HepG2 (cell line): ENCODE data around the gene JDP2. TPM values are rescaled to one million over a fixed set of nuclear protein-coding genes. Genes with fewer than 3 reads are reported as not detected.
A peak's percentile ranks its signal among the peaks of the same experiment; 100 is the strongest.

Experiments used
- ARHGAP35 ChIP-seq: sonication (generic); formaldehyde crosslinking; IDR thresholded peaks from 2 replicates; pipeline ENCODE4 v1.9.0; 2022; ENCODE audit warnings: mild to moderate bottlenecking, inconsistent platforms, moderate library complexity, missing genetic modification reagents, borderline replicate concordance
- CBFB ChIP-seq: sonication (generic); formaldehyde crosslinking; IDR thresholded peaks from 2 replicates; pipeline ENCODE4 v1.4.0; 2020; ENCODE audit warnings: missing genetic modification reagents
- CREM ChIP-seq, 2 experiments: sonication (generic) in 1 of 2; formaldehyde crosslinking in 1 of 2; IDR thresholded peaks; 2 replicates each; pipeline versions ENCODE4 v1.4.0 to v1.6.1; 2016 to 2020; ENCODE audit warnings: antibody characterized with exemption in 1 of 2, mild to moderate bottlenecking in 1 of 2, missing genetic modification reagents in 1 of 2
- ETV6 ChIP-seq: sonication (generic); formaldehyde crosslinking; conservative IDR thresholded peaks from 2 replicates; pipeline ENCODE4 v1.4.0; 2020; ENCODE audit warnings: missing genetic modification reagents
- GMEB2 ChIP-seq: IDR thresholded peaks from 2 replicates; pipeline ENCODE4 v1.6.1; 2016; ENCODE audit warnings: missing biosample characterization, missing genetic modification reagents, low read depth
- KAT7 ChIP-seq: IDR thresholded peaks from 2 replicates; pipeline ENCODE4 v1.6.1; 2018; ENCODE audit warnings: borderline replicate concordance, missing compliant biosample characterization
- KMT2B ChIP-seq: IDR thresholded peaks from 2 replicates; pipeline ENCODE4 v1.6.1; 2016; ENCODE audit warnings: missing genetic modification reagents, missing compliant biosample characterization
- MAFF ChIP-seq: IDR thresholded peaks from 2 replicates; pipeline ENCODE4 v1.6.1; 2011; ENCODE audit warnings: low read depth, low read length, improper control_type of control experiment
- MAZ ChIP-seq, 2 experiments: sonication (generic) in 1 of 2; formaldehyde crosslinking in 1 of 2; IDR thresholded peaks; 2 replicates each; pipeline versions ENCODE4 v1.5.0 to v1.6.1; 2012 to 2020; ENCODE audit warnings: low read depth in 2 of 2, mild to moderate bottlenecking in 2 of 2, borderline replicate concordance in 1 of 2, improper control_type of control experiment in 1 of 2, low read length in 1 of 2, missing genetic modification reagents in 1 of 2, moderate library complexity in 1 of 2
- MTF2 ChIP-seq: sonication (generic); formaldehyde crosslinking; IDR thresholded peaks from 2 replicates; pipeline ENCODE4 v1.5.0; 2020; ENCODE audit warnings: missing genetic modification reagents, borderline replicate concordance
- REXO4 ChIP-seq: sonication (generic); formaldehyde crosslinking; IDR thresholded peaks from 2 replicates; pipeline ENCODE4 v1.8.0; 2022; ENCODE audit warnings: missing genetic modification reagents, mild to moderate bottlenecking, borderline replicate concordance
- ZBTB42 ChIP-seq: sonication (generic); formaldehyde crosslinking; IDR thresholded peaks from 2 replicates; pipeline ENCODE4 v1.5.0; 2020; ENCODE audit warnings: mild to moderate bottlenecking, missing genetic modification reagents
- ZNF225 ChIP-seq: sonication (generic); formaldehyde crosslinking; IDR thresholded peaks from 2 replicates; pipeline ENCODE4 v1.4.0; 2020; ENCODE audit warnings: mild to moderate bottlenecking, missing genetic modification reagents
- ZNF343 ChIP-seq: sonication (generic); formaldehyde crosslinking; IDR thresholded peaks from 2 replicates; pipeline ENCODE4 v1.4.0; 2020; ENCODE audit warnings: mild to moderate bottlenecking, missing genetic modification reagents
- ZNF510 ChIP-seq: sonication (generic); formaldehyde crosslinking; IDR thresholded peaks from 2 replicates; pipeline ENCODE4 v1.4.0; 2020; ENCODE audit warnings: low read depth, mild to moderate bottlenecking, missing genetic modification reagents
- ZNF512B ChIP-seq: sonication (generic); formaldehyde crosslinking; IDR thresholded peaks from 2 replicates; pipeline ENCODE4 v1.5.1; 2020; ENCODE audit warnings: missing genetic modification reagents, mild to moderate bottlenecking, borderline replicate concordance
- ZNF703 ChIP-seq: sonication (generic); formaldehyde crosslinking; IDR thresholded peaks from 2 replicates; pipeline ENCODE4 v1.5.1; 2020; ENCODE audit warnings: missing genetic modification reagents, mild to moderate bottlenecking, moderate library complexity, borderline replicate concordance
- ZNF710 ChIP-seq: sonication (generic); formaldehyde crosslinking; IDR thresholded peaks from 2 replicates; pipeline ENCODE4 v1.5.0; 2020; ENCODE audit warnings: mild to moderate bottlenecking, missing genetic modification reagents, borderline replicate concordance
- ZSCAN5A ChIP-seq: sonication (generic); formaldehyde crosslinking; IDR thresholded peaks from 2 replicates; pipeline ENCODE4 v1.8.0; 2022; ENCODE audit warnings: mild to moderate bottlenecking, missing genetic modification reagents, borderline replicate concordance
- polyA plus RNA-seq, 8 experiments: library from polyadenylated mRNA; depleted of rRNA in 3 of 8; stranded (reverse) in 7 of 8; unstranded in 1 of 8; fragments of >200 nt; fragmentation: Illumina TruSeq in 4 of 8; extraction: Trizol in 4 of 8; gene quantifications; 2 replicates each; pipeline versions ENCODE4 v1.2.1 to v1.2.3, GENCODE V29; 2011 to 2016; ENCODE audit warnings: low read depth in 4 of 8, missing spikeins in 1 of 8, mixed read lengths in 1 of 8; ENCODE audit not compliant: insufficient read depth in 1 of 8
- total RNA-seq, 5 experiments: library from RNA; depleted of rRNA; stranded (reverse); fragments of >200 nt; fragmentation: Illumina TruSeq; extraction: Trizol; gene quantifications; 2 replicates each; pipeline ENCODE4 v1.2.3, GENCODE V29; 2016; ENCODE audit warnings: low read depth in 1 of 5

The JDP2 gene
- total and polyA plus RNA-seq, 2 of the 13 experiments (the other 11 are each of a cell fraction or from before 2014, with no cell fraction given) = 8.0 to 8.9 TPM

GRCh38 chr14:75427482-75428229 lies at the start of gene JDP2 (continued):
- TF ChIP-seq CBFB (CRISPR knock-in tag) (peak; percentile 70; the same call in 1 of the 2 replicates), ETV6 (CRISPR knock-in tag) (peak; percentile 48; the same call in 1 of the 2 replicates), ZNF512B (CRISPR knock-in tag) (no peak), ZSCAN5A (no peak), MAZ (IDR thresholded peaks at IDR 0.05; ENCODE audit: borderline replicate concordance, low read depth, low read length) (no peak; the same call in 1 of the 2 replicates), MAZ (CRISPR knock-in tag; IDR thresholded peaks at IDR 0.05; ENCODE audit: low read depth) (peak; percentile 64), KMT2B (no peak), ARHGAP35 (no peak), REXO4 (no peak), ZNF225 (CRISPR knock-in tag) (0 out of 2 replicates have a peak, but pooled peaks have one; percentile 52), CREM (IDR thresholded peaks at IDR 0.05) (no peak), CREM (CRISPR knock-in tag; IDR thresholded peaks at IDR 0.05) (no peak), MAFF (no peak), KAT7 (CRISPR knock-in tag) (0 out of 2 replicates have a peak, but pooled peaks have one; percentile 28), MTF2 (CRISPR knock-in tag) (peak; percentile 33; the same call in 1 of the 2 replicates), ZNF510 (CRISPR knock-in tag) (no peak), ZNF710 (CRISPR knock-in tag) (no peak), ZNF343 (CRISPR knock-in tag) (0 out of 2 replicates have a peak, but pooled peaks have one; percentile 36), ZBTB42 (CRISPR knock-in tag) (no peak), ZNF703 (no peak), GMEB2 (CRISPR knock-in tag) (no peak)
